GM18868 (cell line): ENCODE results near the gene SORBS1.

Experiments
- ATAC-seq: cut with Tn5 transposase; IDR thresholded peaks from one replicate; pipeline ENCODE4 v1.9.1; 2021; ENCODE audit warnings: mild to moderate bottlenecking, moderate library complexity; ENCODE audit not compliant: unreplicated experiment

The SORBS1 gene

GRCh38 chr10:95330966-95331453, 230.2 kb downstream of the SORBS1 start:
- ATAC-seq = no peak

GRCh38 chr10:95329296-95329695, 231.9 kb downstream of the SORBS1 start:
- no peak for ATAC-seq

GRCh38 chr10:95328013-95328412, 233.2 kb downstream of the SORBS1 start:
- no peak for ATAC-seq

- no peak for ATAC-seq
These were observed 233.8 kb downstream of the SORBS1 start for GRCh38 chr10:95327367-95327766.

GRCh38 chr10:95326396-95326795, 234.8 kb downstream of the SORBS1 start:
- no peak for ATAC-seq

GRCh38 chr10:95325863-95326262, 235.3 kb downstream of the SORBS1 start:
- no peak for ATAC-seq

GRCh38 chr10:95324436-95325268, 236.5 kb downstream of the SORBS1 start:
- ATAC-seq = no peak

GRCh38 chr10:95321554-95322301, 239.4 kb downstream of the SORBS1 start:
- ATAC-seq = no peak

GRCh38 chr10:95319239-95319638, 241.9 kb downstream of the SORBS1 start:
- ATAC-seq = no peak

GRCh38 chr10:95315509-95315908, 245.7 kb downstream of the SORBS1 start:
- no peak for ATAC-seq

GRCh38 chr10:95314192-95314918, 246.8 kb downstream of the SORBS1 start:
- no peak for ATAC-seq

- ATAC-seq = no peak
These were observed 248.1 kb downstream of the SORBS1 start for GRCh38 chr10:95312986-95313495.

GRCh38 chr10:95312257-95312656, 248.9 kb downstream of the SORBS1 start:
- ATAC-seq = no peak

GRCh38 chr10:95309958-95310357, 251.2 kb downstream of the SORBS1 start:
- peak; percentile 68 for ATAC-seq

GRCh38 chr10:95308389-95309302, 252.5 kb downstream of the SORBS1 start:
- peak; percentile 46 for ATAC-seq

GRCh38 chr10:95306851-95307250, 254.3 kb downstream of the SORBS1 start:
- no peak for ATAC-seq

- no peak for ATAC-seq
These were observed 254.9 kb downstream of the SORBS1 start for GRCh38 chr10:95306318-95306650.

- no peak for ATAC-seq
These were observed 255.4 kb downstream of the SORBS1 start for GRCh38 chr10:95305606-95306317.

- ATAC-seq = no peak
These were observed 256.2 kb downstream of the SORBS1 start for GRCh38 chr10:95304976-95305375.

- ATAC-seq = no peak
These were observed 256.7 kb downstream of the SORBS1 start for GRCh38 chr10:95304463-95304862.
